ENCODE results near the gene GH1.
"Not testable (repeated sequence)": the region's sequence is repeated elsewhere in the genome, so short reads cannot be mapped to it uniquely, and the experiment has no call there.

DNA sequence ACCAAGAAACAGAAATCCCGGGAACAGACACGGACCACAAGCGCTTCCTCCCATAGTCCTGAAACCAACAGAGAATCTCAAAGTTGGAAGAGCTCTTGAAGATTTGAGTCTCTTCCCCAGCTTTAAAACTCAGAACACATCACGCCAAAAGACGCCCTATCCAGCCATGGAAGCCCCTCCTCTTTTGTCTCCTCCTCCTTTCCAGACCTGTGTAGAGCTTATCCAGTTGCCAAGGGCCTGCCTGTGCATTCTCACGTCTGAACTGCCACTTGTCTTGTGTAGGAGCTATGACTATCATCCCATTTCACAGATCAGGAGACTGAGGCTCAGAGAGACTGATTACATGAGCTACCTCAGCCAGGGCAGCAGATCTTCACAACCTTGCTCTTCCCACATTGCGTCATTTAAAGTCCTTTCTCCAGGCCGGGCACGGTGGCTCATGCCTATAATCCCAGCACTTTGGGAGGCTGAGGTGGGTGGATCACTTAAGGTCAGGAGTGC, 36.0 kb downstream of the GH1 start:
- TF ChIP-seq, protein P1, sequence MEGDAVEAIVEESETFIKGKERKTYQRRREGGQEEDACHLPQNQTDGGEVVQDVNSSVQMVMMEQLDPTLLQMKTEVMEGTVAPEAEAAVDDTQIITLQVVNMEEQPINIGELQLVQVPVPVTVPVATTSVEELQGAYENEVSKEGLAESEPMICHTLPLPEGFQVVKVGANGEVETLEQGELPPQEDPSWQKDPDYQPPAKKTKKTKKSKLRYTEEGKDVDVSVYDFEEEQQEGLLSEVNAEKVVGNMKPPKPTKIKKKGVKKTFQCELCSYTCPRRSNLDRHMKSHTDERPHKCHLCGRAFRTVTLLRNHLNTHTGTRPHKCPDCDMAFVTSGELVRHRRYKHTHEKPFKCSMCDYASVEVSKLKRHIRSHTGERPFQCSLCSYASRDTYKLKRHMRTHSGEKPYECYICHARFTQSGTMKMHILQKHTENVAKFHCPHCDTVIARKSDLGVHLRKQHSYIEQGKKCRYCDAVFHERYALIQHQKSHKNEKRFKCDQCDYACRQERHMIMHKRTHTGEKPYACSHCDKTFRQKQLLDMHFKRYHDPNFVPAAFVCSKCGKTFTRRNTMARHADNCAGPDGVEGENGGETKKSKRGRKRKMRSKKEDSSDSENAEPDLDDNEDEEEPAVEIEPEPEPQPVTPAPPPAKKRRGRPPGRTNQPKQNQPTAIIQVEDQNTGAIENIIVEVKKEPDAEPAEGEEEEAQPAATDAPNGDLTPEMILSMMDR (conservative IDR thresholded peaks at IDR 0.05; ENCODE audit: low read length), result not testable (repeated sequence)
- TF ChIP-seq EZH2phosphoT487 (IDR thresholded peaks at IDR 0.05; ENCODE audit: borderline replicate concordance), result not testable (repeated sequence)
